Panc1 (cell line): ENCODE results near the gene COL6A3.

ENCODE experiments used
- POLR2AphosphoS5 ChIP-seq: IDR thresholded peaks from 2 replicates; pipeline ENCODE4 v1.6.1; 2012; ENCODE audit warnings: mild to moderate bottlenecking, low read depth, low read length, moderate library complexity
- SIN3A ChIP-seq: IDR thresholded peaks from 2 replicates; pipeline ENCODE4 v1.6.1; 2012; ENCODE audit warnings: low read depth, mild to moderate bottlenecking, low read length, moderate library complexity, borderline replicate concordance; ENCODE audit not compliant: insufficient read depth
- TCF7L2 ChIP-seq: IDR thresholded peaks from 2 replicates; pipeline ENCODE4 v1.6.1; 2011; ENCODE audit warnings: mild to moderate bottlenecking, low read depth, low read length, inconsistent platforms
- TF ChIP-seq, protein P1 (sequence below): fragments of 450-650 bp; IDR thresholded peaks from 2 replicates; pipeline ENCODE4 v1.5.1; 2017; ENCODE audit warnings: mild to moderate bottlenecking

DNA sequence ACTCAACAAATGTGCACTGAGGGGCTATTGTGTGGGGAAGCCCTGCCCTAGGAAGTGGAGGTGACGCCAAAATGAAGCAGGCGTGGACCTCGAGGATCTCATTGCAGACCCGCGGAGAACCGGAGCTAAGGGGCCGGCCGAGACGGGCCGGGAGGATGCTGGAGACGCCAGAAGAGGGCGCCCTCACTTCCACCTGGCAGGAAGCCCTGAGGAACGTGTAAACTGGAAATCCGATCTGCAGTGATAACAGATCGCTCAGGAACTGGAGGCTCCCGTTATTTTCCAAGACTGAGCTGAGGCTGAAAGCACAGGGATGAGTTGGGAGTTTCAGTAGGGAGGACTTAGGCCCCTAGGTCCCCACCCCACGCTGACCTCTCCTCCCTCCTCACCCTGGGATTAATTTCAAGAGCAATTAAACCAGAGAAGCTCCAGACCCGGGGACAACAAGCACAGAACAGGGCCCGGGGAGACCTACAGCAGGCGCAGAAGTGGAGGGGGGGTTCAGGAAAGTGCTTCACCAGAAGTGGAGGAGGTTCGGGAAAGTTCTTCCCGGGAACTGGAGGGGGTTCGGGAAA lies 7.7 kb upstream of the COL6A3 start:
- TF ChIP-seq TCF7L2: no peak
- no peak for TF ChIP-seq POLR2AphosphoS5
- TF ChIP-seq SIN3A: no peak
- TF ChIP-seq, protein P1, sequence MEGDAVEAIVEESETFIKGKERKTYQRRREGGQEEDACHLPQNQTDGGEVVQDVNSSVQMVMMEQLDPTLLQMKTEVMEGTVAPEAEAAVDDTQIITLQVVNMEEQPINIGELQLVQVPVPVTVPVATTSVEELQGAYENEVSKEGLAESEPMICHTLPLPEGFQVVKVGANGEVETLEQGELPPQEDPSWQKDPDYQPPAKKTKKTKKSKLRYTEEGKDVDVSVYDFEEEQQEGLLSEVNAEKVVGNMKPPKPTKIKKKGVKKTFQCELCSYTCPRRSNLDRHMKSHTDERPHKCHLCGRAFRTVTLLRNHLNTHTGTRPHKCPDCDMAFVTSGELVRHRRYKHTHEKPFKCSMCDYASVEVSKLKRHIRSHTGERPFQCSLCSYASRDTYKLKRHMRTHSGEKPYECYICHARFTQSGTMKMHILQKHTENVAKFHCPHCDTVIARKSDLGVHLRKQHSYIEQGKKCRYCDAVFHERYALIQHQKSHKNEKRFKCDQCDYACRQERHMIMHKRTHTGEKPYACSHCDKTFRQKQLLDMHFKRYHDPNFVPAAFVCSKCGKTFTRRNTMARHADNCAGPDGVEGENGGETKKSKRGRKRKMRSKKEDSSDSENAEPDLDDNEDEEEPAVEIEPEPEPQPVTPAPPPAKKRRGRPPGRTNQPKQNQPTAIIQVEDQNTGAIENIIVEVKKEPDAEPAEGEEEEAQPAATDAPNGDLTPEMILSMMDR: peak; percentile 82
